Fibroblast of the aortic adventitia (primary cell): ENCODE results near the gene FAM185A. TPM values are rescaled to one million over a fixed set of nuclear protein-coding genes. Genes with fewer than 3 reads are reported as not detected.

ENCODE experiments used
- DNase-seq: peaks from one replicate; pipeline ENCODE4 v3.0.0-alpha.2; 2010; ENCODE audit warnings: low read depth
- H3K4me3 ChIP-seq: 2 replicates; pipeline ENCODE4 v1.5.1; 2011; ENCODE audit warnings: low read depth, mild to moderate bottlenecking, control low read depth, low read length, moderate library complexity
- CTCF ChIP-seq: IDR thresholded peaks from 2 replicates; pipeline ENCODE4 v1.5.1; 2011; ENCODE audit warnings: mild to moderate bottlenecking, low read length, control low read depth, inconsistent platforms; ENCODE audit not compliant: insufficient read depth
- small RNA-seq: library from RNA; depleted of rRNA; stranded (forward); fragments of <200 nt; gene quantifications from one replicate; pipeline ENCODE3, GENCODE V24; 2012
- total RNA-seq: library from RNA; depleted of rRNA; stranded (reverse); fragments of >200 nt; gene quantifications from 2 replicates; pipeline ENCODE4 v1.2.3, GENCODE V29; 2012; ENCODE audit warnings: low replicate concordance

Gene FAM185A
- total RNA-seq, 1 donor = 8.4 TPM

DNA sequence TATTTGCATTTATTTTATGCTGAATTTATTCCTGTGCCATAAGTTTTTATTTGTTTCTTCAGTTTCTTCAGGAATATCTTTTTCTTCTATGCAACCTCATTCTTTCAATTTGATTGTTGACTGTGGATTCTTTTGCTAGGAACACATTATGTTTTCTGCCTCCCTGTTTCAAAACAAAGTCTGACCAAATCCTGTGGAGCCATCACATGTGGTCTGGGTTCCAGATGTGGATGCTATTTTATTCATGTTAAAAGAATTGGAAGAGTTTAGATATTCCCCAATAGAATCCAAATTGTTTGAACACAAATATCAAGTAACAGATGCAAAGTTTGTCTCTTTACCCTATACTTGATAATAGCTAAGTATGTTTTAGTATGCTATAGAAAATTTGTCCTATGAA, 107.2 kb downstream of the FAM185A start:
- H3K4me3 ChIP-seq = no peak overlapping the region
- no peak for TF ChIP-seq CTCF
- no peak for DNase-seq

Small RNA genes lying within 50 kb of the gene (small RNA-seq; reads per million reads assigned to genes)
- not detected for gene RNU6-1136P

Other genes with a start within 250 kb of the FAM185A start
- gene RASA4B, start 231.2 kb upstream of the FAM185A start, total RNA-seq = 4.6 TPM in 2 replicates
- gene UPK3BL2, start 205.3 kb upstream of the FAM185A start, total RNA-seq = 0.27 TPM in 1 of 2 replicates, not detected in the other
- gene SPDYE2, start 197.8 kb upstream of the FAM185A start, total RNA-seq = 0.16 TPM in 1 of 2 replicates, not detected in the other
- 12.5 and 28.3 TPM in 2 replicates for gene POLR2J3, start 176.4 kb upstream of the FAM185A start, total RNA-seq
- 11.1 and 15.1 TPM in 2 replicates for gene RASA4, start 132.2 kb upstream of the FAM185A start, total RNA-seq
- gene UPK3BL1, start 106.2 kb upstream of the FAM185A start, total RNA-seq = 1.5 and 3.2 TPM in 2 replicates
- gene SPDYE2B, start 98.7 kb upstream of the FAM185A start, total RNA-seq = 0.16 TPM in 1 of 2 replicates, not detected in the other
- 3.3 and 11.4 TPM in 2 replicates for gene POLR2J2, start 77.3 kb upstream of the FAM185A start, total RNA-seq
- gene LRRC17, start 164.0 kb downstream of the FAM185A start, total RNA-seq = 95.6 and 131 TPM in 2 replicates